HG02588 (cell line): Measurements from ENCODE around the gene HIF1A.
"Not testable (repeated sequence)": the region's sequence is repeated elsewhere in the genome, so short reads cannot be mapped to it uniquely, and the experiment has no call there.

ENCODE experiments used
- ATAC-seq: cut with Tn5 transposase; IDR thresholded peaks from one replicate; pipeline ENCODE4 v1.9.1; 2021; ENCODE audit warnings: mild to moderate bottlenecking, moderate library complexity; ENCODE audit not compliant: unreplicated experiment

HIF1A gene

GRCh38 chr14:61744238-61744637 is 48.9 kb downstream of the HIF1A start:
- ATAC-seq: no peak

GRCh38 chr14:61746346-61746745 is 51.0 kb downstream of the HIF1A start:
- ATAC-seq: not testable (repeated sequence)

GRCh38 chr14:61746881-61747280 is 51.6 kb downstream of the HIF1A start:
- no peak for ATAC-seq

DNA sequence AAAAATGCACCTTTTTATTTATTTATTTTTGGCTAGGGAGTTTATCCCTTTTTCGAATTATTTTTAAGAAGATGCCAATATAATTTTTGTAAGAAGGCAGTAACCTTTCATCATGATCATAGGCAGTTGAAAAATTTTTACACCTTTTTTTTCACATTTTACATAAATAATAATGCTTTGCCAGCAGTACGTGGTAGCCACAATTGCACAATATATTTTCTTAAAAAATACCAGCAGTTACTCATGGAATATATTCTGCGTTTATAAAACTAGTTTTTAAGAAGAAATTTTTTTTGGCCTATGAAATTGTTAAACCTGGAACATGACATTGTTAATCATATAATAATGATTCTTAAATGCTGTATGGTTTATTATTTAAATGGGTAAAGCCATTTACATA is 52.0 kb downstream of the HIF1A start:
- ATAC-seq: no peak

DNA sequence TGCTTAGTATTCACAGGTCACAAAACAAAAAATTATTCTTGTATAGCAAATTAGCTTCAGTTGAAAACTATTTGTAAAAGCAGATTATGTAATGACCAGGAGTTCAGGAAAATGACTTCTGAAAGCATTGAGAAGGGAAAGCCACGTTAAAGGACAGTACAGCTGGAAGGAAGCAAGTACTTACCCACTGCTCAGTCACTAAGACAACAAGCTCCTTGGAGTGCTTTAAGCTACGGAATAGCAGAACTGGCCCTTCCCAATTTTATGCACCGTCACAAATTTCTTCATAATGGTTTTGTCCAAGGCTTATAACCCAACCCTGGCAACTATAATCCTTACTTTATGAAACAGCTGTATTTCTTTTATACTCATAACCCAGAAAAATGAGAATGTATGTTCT is 54.0 kb downstream of the HIF1A start:
- no peak for ATAC-seq

GRCh38 chr14:61749867-61750266 is 54.6 kb downstream of the HIF1A start:
- ATAC-seq: no peak

DNA sequence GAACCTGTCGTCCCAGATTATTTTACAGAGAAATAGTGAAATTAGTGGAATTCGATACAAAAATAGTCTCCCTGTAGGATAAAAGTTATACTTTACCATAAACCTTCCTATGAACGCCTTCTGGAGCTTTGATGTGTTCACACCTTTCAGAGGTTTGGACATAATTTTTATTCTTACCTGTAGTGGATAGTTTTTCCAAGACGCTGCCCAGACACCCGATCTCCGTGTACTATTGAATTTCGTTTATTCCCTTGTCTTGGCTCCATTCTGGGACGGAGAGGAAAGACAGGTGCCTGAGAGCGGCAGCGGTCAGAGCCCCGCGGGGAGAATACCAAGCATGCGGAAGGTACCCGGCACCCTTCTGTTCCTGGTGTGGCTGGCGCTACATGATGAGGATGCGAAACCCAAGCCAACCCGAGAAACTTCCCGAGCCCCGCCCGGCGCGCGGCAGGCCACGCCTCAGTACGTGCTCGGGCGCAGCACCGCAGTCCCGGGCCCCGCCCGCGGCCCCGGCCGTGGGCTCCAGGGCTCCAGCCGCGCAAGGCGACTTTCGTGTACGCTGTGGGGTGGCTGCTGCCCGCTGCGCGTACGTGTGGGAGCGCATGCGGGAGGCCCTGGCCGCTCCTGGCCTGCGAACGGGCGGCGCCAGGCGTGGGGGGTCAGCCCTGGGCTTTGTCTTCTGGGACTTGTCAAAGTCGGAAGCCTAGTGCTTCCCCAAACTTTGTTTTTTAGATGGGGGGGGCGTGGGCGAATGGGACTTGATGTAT is 55.6 kb downstream of the HIF1A start:
- ATAC-seq: peak; percentile 96

DNA sequence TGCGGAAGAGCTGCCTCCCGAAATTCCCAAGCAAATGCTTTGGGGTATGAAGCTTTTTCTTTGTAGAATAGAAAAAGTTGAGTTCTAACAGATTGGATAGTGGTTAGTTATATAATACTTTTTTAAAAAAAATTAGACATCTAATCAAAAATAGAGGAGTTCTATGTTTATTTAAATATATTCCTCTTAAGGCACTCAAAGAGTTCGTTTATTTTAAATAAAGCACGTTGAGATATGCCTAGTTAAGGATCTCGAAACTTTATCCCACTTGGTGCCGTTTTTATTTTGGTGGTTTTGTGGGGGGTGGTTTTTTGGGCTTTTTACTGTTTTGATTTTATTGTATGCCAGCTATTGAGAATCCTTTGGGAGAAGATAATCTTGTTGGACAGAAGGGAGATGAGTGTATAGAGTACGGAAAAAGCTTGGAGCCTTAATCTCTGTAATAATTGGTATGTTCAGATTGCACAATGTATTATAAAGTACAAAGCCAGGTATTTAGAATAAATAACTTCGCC is 56.2 kb downstream of the HIF1A start:
- no peak for ATAC-seq

DNA sequence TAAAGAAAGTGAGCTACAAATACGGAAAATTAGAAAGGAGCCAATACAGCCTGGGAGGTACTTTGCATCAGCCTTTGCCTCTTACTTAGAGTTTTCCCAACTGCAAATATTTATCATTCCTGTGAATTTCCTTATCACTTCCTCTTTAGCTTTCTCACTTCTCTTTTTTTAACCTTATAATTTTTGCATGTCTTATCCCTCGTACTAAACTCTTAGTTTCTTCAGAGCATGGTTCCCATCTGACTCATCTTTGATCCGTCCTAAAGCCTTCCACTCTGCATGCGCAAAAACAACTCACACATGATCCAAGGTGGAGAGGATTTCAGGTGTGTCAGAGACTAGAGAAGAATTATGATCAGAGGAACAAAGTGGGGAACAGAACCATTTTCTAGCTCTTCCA is 57.3 kb downstream of the HIF1A start:
- ATAC-seq: peak; percentile 30

GRCh38 chr14:61753631-61754030 is 58.3 kb downstream of the HIF1A start:
- no peak for ATAC-seq

GRCh38 chr14:61754627-61755381 is 59.5 kb downstream of the HIF1A start:
- no peak for ATAC-seq

DNA sequence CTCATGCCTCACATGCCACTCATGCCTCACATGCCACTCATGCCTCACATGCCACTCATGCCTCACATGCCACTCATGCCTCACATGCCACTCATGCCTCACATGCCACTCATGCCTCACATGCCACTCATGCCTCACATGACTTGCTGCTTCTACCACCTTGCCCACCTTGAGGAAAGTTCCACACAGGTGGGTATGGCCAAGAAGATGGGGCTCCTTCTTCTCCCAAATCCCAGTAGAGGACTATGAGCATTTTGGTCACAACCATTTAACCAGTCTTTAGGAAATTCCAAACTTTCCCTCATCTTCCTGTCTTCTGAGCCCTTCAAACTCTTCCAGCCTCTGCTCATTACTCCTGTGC is 60.0 kb downstream of the HIF1A start:
- ATAC-seq: not testable (repeated sequence)

DNA sequence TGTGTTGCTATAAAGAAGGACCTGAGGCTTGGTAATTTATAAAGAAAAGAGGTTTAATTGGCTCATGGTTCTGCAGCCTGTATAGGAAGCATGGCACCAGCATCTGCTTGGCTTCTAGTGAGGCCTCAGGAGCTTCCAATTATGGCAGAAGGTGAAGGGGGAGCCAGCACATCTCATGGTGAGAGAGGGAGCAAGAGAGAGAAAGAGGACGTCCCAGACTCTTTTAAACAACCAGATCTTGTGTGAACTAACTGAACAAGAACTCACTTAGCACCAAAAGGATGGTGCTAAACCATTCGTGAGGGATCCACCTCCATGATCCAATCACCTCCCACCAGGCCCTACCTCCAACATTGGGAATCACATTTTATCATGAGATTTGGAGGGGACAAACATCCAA is 60.8 kb downstream of the HIF1A start:
- no peak for ATAC-seq

- ATAC-seq: no peak
These were observed 64.6 kb downstream of the HIF1A start for GRCh38 chr14:61759878-61760277.

- no peak for ATAC-seq
These were observed 66.2 kb downstream of the HIF1A start for GRCh38 chr14:61761557-61761956.

GRCh38 chr14:61761959-61762786 is 66.9 kb downstream of the HIF1A start, which contains the start of gene SNAPC1:
Gene SNAPC1 (plus strand): TSS chr14:61762420. CDS start chr14:61762461, 41 bp downstream.
- ATAC-seq: peak; percentile 100

DNA sequence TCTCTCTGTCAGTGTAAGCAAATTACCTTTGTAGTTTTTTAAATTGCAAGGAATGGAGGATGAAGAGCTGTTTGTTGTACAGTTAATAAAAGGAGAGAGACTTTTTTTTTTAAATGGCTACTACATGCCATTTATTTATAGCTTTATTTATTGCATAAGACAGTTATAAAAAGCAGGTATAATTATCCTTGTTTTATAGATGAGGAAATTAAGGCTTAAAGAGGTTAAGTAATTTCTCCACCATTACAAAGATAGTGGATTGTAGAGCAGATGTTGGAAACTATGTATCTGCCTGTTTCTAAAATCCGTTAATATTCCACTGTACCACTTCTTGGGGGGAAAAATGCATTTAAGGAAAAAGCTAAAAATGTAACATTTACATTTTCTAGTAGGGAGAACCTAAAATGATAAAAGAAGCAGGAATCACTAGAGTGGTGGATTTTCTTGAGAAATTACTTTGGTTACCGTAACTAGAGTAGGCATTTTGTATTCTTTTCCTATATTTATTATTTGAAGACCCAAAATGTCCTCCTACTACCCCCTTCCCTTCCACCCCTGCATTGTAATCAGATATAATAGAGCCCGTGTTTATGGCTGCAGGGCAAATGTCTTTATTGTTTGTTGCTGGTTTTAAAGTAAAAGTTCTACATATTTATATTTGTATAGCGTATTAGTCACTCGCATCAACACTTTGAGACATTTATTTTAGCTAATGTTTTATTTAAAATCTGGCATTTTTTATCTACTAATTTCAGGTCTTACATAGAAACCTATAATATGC is 69.2 kb downstream of the HIF1A start:
- no peak for ATAC-seq

- ATAC-seq: no peak
These were observed 70.1 kb downstream of the HIF1A start for GRCh38 chr14:61765225-61765943.

DNA sequence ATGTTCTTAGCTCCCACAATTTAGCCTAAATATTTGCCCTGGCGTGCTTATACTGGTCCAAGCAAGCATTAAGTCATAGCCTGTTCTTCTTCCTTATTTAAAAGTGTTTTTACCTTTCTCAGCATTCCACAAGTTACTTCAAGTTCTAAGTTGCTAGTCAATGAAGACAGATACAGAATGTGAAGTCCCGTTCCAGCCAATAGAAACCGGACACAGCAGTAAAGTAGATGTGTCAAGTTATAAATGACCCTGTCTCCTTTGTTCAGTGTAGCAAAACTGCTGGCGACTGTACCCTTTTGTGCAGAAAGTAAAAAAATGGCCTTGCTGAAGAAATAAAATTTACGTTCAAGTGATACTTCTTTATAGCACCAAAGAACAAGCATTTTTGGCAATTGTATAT is 70.8 kb downstream of the HIF1A start:
- ATAC-seq: no peak

DNA sequence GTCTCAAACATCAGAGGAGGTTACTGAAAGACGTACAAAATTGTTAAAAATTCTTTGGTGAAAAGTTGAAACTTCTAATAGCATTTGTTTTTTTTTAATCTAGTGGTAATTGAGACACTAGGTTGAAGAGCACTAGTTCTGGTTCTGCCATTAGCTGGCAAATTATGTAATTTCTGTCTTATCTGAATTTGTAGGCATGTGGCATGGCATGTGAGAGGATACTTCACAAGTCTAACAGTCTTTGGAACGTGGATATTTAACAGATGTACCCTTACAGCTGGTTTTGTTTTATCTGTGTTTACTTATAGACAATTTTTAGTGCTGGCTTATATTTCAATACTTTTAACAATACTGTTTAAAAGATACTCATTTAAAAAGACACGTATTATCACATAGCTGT is 72.9 kb downstream of the HIF1A start:
- no peak for ATAC-seq
